CD4-positive, alpha-beta T cell (primary cell): ENCODE results near the gene PHOX2A. TPM values are rescaled to one million over a fixed set of nuclear protein-coding genes. Genes with fewer than 3 reads are reported as not detected.

Experiments used
- ATAC-seq: fragments of 200-7000 bp; cut with Tn5 transposase; one replicate; pipeline ENCODE4 v1.10.0; 2022; ENCODE audit warnings: mild to moderate bottlenecking; ENCODE audit not compliant: poor library complexity
- CTCF ChIA-PET: fragments of 350-600 bp; sonication (Branson Sonifier 250); formaldehyde crosslinking; loops from one replicate; lab custom pipeline; 2021; ENCODE audit warnings: antibody characterized with exemption, inconsistent platforms; lab: Charles Lee
- POLR2A ChIA-PET: fragments of 350-600 bp; sonication (Branson Sonifier 250); formaldehyde crosslinking; loops from one replicate; lab custom pipeline; 2021; ENCODE audit warnings: antibody characterized with exemption, inconsistent platforms; lab: Charles Lee
- DNase-seq, 14 experiments: peaks; one replicate each; pipeline ENCODE4 v3.0.0-alpha.2; 2013 to 2020; ENCODE audit warnings: mixed read lengths in 2 of 14
- H3K27ac ChIP-seq, 2 donors: one replicate each; pipeline versions ENCODE4 v1.5.1 to v1.7.0; 2013; ENCODE audit warnings: low read length in 2 of 2, low read depth in 1 of 2, mild to moderate bottlenecking in 1 of 2
- H3K27me3 ChIP-seq, 2 experiments: 1 replicate in 1 of 2; 2 replicates in 1 of 2; pipeline versions ENCODE4 v1.6.1 to v1.7.0; 2013; ENCODE audit warnings: low read length in 2 of 2, control low read depth in 1 of 2, mild to moderate bottlenecking in 1 of 2, moderate library complexity in 1 of 2; ENCODE audit not compliant: insufficient read depth in 2 of 2, control insufficient read depth in 1 of 2
- H3K36me3 ChIP-seq: one replicate; pipeline ENCODE4 v1.6.1; 2013; ENCODE audit warnings: low read length, control low read depth; ENCODE audit not compliant: insufficient read depth
- H3K4me1 ChIP-seq: one replicate; pipeline ENCODE4 v1.6.1; 2013; ENCODE audit warnings: low read length, control low read depth; ENCODE audit not compliant: insufficient read depth
- H3K4me3 ChIP-seq: one replicate; pipeline ENCODE4 v1.5.1; 2013; ENCODE audit warnings: mild to moderate bottlenecking, low read length, moderate library complexity
- H3K9me3 ChIP-seq, 2 experiments: 1 replicate in 1 of 2; 2 replicates in 1 of 2; pipeline versions ENCODE4 v1.6.1 to v1.7.0; 2013; ENCODE audit warnings: low read length in 2 of 2, mild to moderate bottlenecking in 2 of 2, control low read depth in 1 of 2, moderate library complexity in 1 of 2; ENCODE audit not compliant: control insufficient read depth in 1 of 2, insufficient read depth in 1 of 2
- H3K27ac Mint-ChIP-seq: one replicate; pipeline ENCODE4 v1.8.0; 2020; ENCODE audit warnings: mixed read lengths
- H3K27me3 Mint-ChIP-seq: one replicate; pipeline ENCODE4 v1.8.0; 2021; ENCODE audit warnings: mixed read lengths
- H3K36me3 Mint-ChIP-seq: one replicate; pipeline ENCODE4 v1.8.0; 2021; ENCODE audit warnings: low read depth, mixed read lengths
- H3K4me1 Mint-ChIP-seq: one replicate; pipeline ENCODE4 v1.8.0; 2021; ENCODE audit warnings: low read depth, mixed read lengths
- H3K4me3 Mint-ChIP-seq: one replicate; pipeline ENCODE4 v1.8.0; 2020; ENCODE audit warnings: mild to moderate bottlenecking, mixed read lengths
- H3K9me3 Mint-ChIP-seq: one replicate; pipeline ENCODE4 v1.8.0; 2020; ENCODE audit warnings: mixed read lengths
- CTCF ChIP-seq: fragments of 200-600 bp; IDR thresholded peaks from one replicate; pipeline ENCODE4 v1.8.0; 2022; ENCODE audit warnings: antibody characterized with exemption, mild to moderate bottlenecking
- intact Hi-C, 2 experiments: fragments of 100-400 bp; cut with DNase I in 1 of 2; cut with micrococcal nuclease in 1 of 2; formaldehyde crosslinking; loops; one replicate each; pipeline versions ENCODE4 v1.15.1 to v1.9.0; 2023 to 2025; cut with DNase I, micrococcal nuclease
- total RNA-seq, 174 experiments: library from RNA in 2 of 174; stranded (reverse) in 2 of 174; gene quantifications; one replicate each; pipeline ENCODE4 v1.2.3 and lab custom pipeline; 2021 to 2026

Gene PHOX2A
- total RNA-seq, 2 experiments from 2014 or later, result not detected

- TF ChIP-seq CTCF, result no peak
- ATAC-seq (no peak), DNase-seq (peak in 1 of 14 experiments; percentile 17)
- no peak overlapping the region for H3K4me3 ChIP-seq
- intact Hi-C loops, result loop anchor here (10.0 kb wide), 5 partner anchors 115 to 1415 kb away; partner anchors contain the start of genes ANAPC15 (in 1 of the 2), ATG16L2 (in 1 of the 2), NADSYN1 (in 1 of the 2) and PLEKHB1 (in 1 of the 2)
- no peaks in the 10 kb centered on the region for H3K27me3 Mint-ChIP-seq
- H3K4me1 Mint-ChIP-seq, result peaks cover 20% of the 10 kb centered on the region
- ChIA-PET POLR2A (no interaction called here), CTCF (no interaction called here)
- H3K27ac Mint-ChIP-seq, result no peak overlapping the region
- no peak overlapping the region for H3K27ac ChIP-seq
- H3K4me3 Mint-ChIP-seq, result no peak overlapping the region
- peaks cover 14% of the 10 kb centered on the region for H3K4me1 ChIP-seq
- H3K9me3 ChIP-seq, result no peaks in the 10 kb centered on the region
- no peaks in the 10 kb centered on the region for H3K27me3 ChIP-seq
- H3K36me3 Mint-ChIP-seq, result peaks cover 66% of the 10 kb centered on the region
- H3K36me3 ChIP-seq, result peaks cover 66% of the 10 kb centered on the region
- H3K9me3 Mint-ChIP-seq, result no peaks in the 10 kb centered on the region
These were observed 14.5 kb downstream of the PHOX2A start for GRCh38 chr11:72229336-72229924.

GRCh38 chr11:72228844-72229231 lies 15.1 kb downstream of the PHOX2A start:
- H3K4me3 Mint-ChIP-seq, result peak overlapping the region; percentile 66
- no peak overlapping the region for H3K27ac ChIP-seq
- no peak for TF ChIP-seq CTCF
- no peak overlapping the region for H3K27ac Mint-ChIP-seq
- ATAC-seq (no peak), DNase-seq (peak in 1 of 14 experiments; percentile 17)
- H3K36me3 Mint-ChIP-seq, result peaks cover 66% of the 10 kb centered on the region
- POLR2A ChIA-PET, result no interaction called here
- intact Hi-C loops, result loop anchor here (10.0 kb wide), 5 partner anchors 114 to 1416 kb away; partner anchors contain the start of genes ANAPC15 (in 1 of the 2), ATG16L2 (in 1 of the 2), NADSYN1 (in 1 of the 2) and PLEKHB1 (in 1 of the 2)
- no peaks in the 10 kb centered on the region for H3K9me3 Mint-ChIP-seq
- peaks cover 60% of the 10 kb centered on the region for H3K36me3 ChIP-seq
- no peaks in the 10 kb centered on the region for H3K27me3 ChIP-seq
- no peaks in the 10 kb centered on the region for H3K9me3 ChIP-seq
- no peak overlapping the region for H3K4me3 ChIP-seq
- peaks cover 20% of the 10 kb centered on the region for H3K4me1 Mint-ChIP-seq
- peaks cover 19% of the 10 kb centered on the region for H3K4me1 ChIP-seq
- H3K27me3 Mint-ChIP-seq, result no peaks in the 10 kb centered on the region
- CTCF ChIA-PET, result no interaction called here

GRCh38 chr11:72228229-72228843 lies 15.6 kb downstream of the PHOX2A start:
- no peaks in the 10 kb centered on the region for H3K9me3 Mint-ChIP-seq
- H3K4me1 Mint-ChIP-seq, result peaks cover 20% of the 10 kb centered on the region
- no peaks in the 10 kb centered on the region for H3K9me3 ChIP-seq
- DNase-seq (peak in 2 of 14 experiments; percentile 19 to 24), ATAC-seq (no peak)
- H3K4me3 Mint-ChIP-seq, result peak overlapping the region; percentile 66
- H3K36me3 ChIP-seq, result peaks cover 55% of the 10 kb centered on the region
- H3K36me3 Mint-ChIP-seq, result peaks cover 61% of the 10 kb centered on the region
- no peaks in the 10 kb centered on the region for H3K27me3 Mint-ChIP-seq
- no peak for TF ChIP-seq CTCF
- H3K27ac Mint-ChIP-seq, result no peak overlapping the region
- no peaks in the 10 kb centered on the region for H3K27me3 ChIP-seq
- intact Hi-C loops, result loop anchor here (10.0 kb wide), 5 partner anchors 114 to 1416 kb away; partner anchors contain the start of genes ANAPC15 (in 1 of the 2), ATG16L2 (in 1 of the 2), NADSYN1 (in 1 of the 2) and PLEKHB1 (in 1 of the 2)
- H3K4me3 ChIP-seq, result no peak overlapping the region
- ChIA-PET POLR2A (no interaction called here), CTCF (no interaction called here)
- no peak overlapping the region for H3K27ac ChIP-seq
- H3K4me1 ChIP-seq, result peaks cover 19% of the 10 kb centered on the region
